GDM1 (cell line): ENCODE results near the gene ATP5ME.

Experiments
- DNase-seq: peaks from one replicate; lab custom pipeline; 2025; lab: John Stamatoyannopoulos, UW

The ATP5ME gene

GRCh38 chr4:633406-633805 is 40.7 kb downstream of the ATP5ME start:
- no peak for DNase-seq

- no peak for DNase-seq
Observed at GRCh38 chr4:632926-633325, 41.1 kb downstream of the ATP5ME start.

DNA sequence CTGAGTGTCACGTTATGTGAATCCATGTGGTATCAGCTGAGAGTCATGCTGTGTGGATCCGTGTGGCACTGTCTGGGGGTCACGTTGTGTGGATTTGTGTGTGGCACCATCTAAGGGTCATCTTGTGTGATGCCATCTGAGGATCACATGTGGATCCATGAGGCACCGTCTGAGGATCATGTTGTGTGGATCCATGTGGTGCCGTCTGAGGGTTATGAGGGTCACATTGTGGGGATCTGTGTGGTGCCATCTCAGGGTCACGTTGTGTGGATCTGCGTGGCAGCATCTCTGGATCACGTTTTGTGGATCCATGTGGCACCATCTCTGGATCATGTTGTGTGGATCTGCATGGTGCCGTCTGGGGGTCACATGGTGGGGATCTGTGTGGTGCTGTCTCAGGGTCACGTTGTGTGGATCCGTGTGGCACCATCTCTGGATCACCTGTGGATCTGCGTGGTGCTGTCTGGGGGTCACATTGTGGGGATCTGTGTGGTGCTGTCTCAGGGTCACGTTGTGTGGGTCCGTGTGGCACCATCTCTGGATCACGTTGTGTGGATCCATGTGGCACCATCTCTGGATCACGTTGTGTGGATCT is 41.8 kb downstream of the ATP5ME start:
- DNase-seq: no peak

- no peak for DNase-seq
Observed at GRCh38 chr4:630656-631055, 43.4 kb downstream of the ATP5ME start.

GRCh38 chr4:629915-630641 is 44.0 kb downstream of the ATP5ME start:
- no peak for DNase-seq

DNA sequence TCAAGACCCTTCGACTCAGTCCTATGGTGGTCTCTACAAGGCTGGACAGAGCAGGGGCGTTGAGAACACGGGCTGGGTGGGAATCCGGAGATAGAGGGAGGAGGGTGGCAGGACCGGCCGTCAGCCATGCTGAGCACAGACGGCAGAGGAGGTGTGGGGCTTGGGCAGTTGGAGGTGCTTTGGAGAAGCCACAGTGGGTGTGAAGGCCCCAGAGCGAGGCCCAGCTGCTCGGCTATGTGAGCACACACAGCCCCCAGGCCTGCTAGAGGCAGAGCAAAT is 44.5 kb downstream of the ATP5ME start:
- no peak for DNase-seq

GRCh38 chr4:628821-629635 is 45.0 kb downstream of the ATP5ME start:
- no peak for DNase-seq

DNA sequence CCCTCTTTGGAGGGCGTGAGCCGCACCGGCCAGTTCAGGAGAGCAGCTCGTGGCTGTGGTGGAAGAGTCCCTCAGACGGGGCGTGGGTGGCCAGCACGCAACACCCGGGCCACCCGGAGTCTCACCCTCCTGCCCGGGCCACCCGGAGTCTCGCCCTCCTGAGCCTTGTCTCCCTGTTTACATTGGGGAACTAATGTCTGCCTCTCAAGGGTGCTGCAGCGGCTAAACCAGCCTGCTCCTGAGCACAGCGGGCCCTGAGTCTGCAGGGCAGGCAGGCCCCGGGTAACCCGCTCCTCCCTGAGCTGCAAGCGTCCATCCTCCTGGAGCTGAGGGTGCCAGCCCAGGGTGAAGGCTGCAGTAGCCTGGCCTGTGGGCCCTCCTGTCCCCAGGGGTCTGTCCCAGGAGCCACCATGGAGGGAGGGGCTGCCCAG is 45.8 kb downstream of the ATP5ME start:
- no peak for DNase-seq

GRCh38 chr4:627347-628125 is 46.5 kb downstream of the ATP5ME start:
- DNase-seq: no peak

DNA sequence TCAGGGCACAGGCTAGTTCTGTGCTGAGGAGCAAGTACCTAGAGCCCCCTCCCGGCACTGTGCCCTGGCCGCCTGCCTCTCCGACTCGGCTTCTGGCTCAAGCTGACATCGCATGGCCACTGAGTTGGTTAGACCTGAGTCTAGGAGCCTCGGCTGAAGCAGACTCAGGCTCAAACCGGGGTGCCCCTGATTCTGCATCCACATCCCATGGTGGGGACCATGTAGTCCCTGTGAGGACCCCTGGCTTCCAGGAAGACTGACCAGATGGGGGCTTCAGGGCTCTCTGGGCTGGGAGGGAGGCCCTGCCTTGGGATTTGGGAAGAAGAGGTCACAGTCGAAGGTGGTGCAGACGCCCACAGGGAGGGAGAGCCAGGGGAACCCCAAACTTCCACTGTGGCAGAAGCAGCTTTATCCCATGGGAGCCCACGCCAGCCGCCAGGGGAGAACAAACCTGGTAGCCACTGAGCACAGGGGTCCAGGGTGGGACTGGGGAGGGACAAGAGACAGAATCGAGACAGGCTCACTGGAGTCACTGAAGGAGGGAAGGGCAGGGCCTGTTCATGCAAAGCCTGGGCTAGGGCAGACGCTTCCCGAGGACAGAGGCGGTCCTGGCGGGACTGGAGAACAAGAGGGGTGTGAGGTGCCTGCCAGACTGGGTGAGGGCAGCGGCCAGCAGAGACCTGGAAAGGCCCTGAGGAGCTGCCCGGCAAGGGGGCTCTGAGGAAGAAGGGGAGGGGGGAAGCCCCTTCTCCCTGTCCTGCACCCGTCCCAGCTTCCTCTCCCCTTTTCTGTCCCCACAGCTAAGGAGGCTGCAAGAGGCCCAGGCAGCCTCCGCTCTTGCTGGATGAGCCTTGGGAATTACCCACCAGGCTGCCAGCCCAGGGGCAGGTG is 47.6 kb downstream of the ATP5ME start:
- DNase-seq: no peak

DNA sequence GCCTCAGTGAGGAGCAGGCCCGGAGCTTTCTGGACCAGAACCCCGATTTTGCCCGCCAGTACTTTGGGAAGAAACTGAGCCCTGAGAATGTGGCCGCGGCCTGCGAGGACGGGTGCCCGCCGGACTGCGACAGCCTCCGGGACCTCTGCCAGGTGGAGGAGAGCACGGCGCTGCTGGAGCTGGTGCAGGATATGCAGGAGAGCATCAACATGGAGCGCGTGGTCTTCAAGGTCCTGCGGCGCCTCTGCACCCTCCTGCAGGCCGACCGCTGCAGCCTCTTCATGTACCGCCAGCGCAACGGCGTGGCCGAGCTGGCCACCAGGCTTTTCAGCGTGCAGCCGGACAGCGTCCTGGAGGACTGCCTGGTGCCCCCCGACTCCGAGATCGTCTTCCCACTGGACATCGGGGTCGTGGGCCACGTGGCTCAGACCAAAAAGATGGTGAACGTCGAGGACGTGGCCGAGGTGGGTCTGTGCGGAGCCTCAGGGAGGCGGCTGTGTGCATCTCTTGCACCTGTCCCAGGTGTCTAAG is 48.4 kb downstream of the ATP5ME start:
- no peak for DNase-seq

DNA sequence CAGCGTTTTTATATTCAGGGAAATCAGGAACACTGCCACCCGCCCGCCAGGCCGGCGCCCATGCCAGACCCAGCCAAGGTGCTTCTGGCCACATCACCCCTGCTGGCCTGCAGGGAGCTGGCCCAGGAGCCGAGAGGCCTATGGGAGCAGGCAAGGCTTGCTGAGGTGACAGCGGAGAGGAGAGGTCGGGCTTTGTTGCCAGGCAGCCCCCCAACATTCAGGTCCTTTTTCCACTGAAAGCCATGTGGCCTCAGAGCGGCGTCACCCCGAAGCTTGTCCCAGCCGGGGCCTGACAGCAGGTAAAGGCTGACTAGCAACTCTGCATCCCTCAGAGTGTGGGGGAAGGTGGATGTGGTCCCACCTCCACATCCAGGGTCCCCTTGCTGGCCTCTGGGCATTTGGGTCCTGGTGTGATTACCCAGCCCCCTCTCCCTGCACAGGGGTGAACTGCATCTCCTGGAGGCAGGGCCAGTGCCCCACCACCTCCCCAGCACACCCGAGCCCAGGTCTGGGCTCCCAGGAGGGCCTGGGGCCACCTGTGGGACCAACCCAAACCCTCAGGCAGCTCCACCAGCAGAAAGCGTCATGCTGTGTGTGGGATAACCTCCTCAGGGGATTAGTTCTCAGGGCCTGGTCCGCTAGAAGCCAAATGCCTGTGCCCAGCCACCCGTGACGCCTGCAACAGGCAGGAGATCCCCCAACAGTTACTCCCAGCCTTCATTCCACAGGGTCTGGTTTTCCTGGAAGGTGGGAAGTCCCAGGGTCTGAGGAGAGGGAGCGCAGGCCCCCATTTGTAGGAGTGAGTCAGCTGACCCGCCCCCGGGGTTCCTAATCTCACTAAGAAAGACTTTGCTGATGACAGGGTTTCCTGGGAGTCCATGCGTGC is 49.1 kb downstream of the ATP5ME start, which contains the start of gene PDE6B:
TSS of gene PDE6B (plus strand) at position 869 of the 886 bp plus-strand sequence. CDS start 54 bp downstream, outside the sequence.
- DNase-seq: no peak

GRCh38 chr4:623914-624566 is 50.0 kb downstream of the ATP5ME start:
- DNase-seq: no peak

- DNase-seq: no peak
Observed at GRCh38 chr4:622996-623913, 50.8 kb downstream of the ATP5ME start.
